HL-60 (cell line): ENCODE data around the gene FBXL14.

Source experiments
- DNase-seq, 2 experiments: peaks; one replicate each; pipeline ENCODE4 v3.0.0-alpha.2; 2010 to 2020; ENCODE audit warnings: low read depth in 1 of 2, low spot score in 1 of 2
- H3K27ac ChIP-seq: fragments of 250-450 bp; sonication (Bioruptor Pico); replicated peaks from 2 replicates; pipeline ENCODE4 v1.5.1; 2020; ENCODE audit warnings: mild to moderate bottlenecking, moderate library complexity
- H3K27me3 ChIP-seq: fragments of 250-450 bp; sonication (Bioruptor Pico); 2 replicates; pipeline ENCODE4 v1.5.1; 2021; ENCODE audit warnings: mild to moderate bottlenecking, moderate library complexity; ENCODE audit not compliant: insufficient read depth, poor library complexity, severe bottlenecking
- H3K4me3 ChIP-seq: replicated peaks from 2 replicates; pipeline ENCODE4 v1.5.1; 2011; ENCODE audit warnings: mild to moderate bottlenecking, control low read depth, low read length; ENCODE audit not compliant: insufficient read depth
- CTCF ChIP-seq: IDR thresholded peaks from one replicate; pipeline ENCODE4 v1.5.1; 2011; ENCODE audit warnings: low read length, control low read depth, inconsistent platforms; ENCODE audit not compliant: insufficient read depth
- GABPA ChIP-seq: IDR thresholded peaks from 2 replicates; pipeline ENCODE4 v1.6.1; 2012; ENCODE audit warnings: low read depth
- POLR2AphosphoS5 ChIP-seq: IDR thresholded peaks from 2 replicates; pipeline ENCODE4 v1.6.1; 2012; ENCODE audit warnings: low read depth
- REST ChIP-seq: IDR thresholded peaks from 2 replicates; pipeline ENCODE4 v1.6.1; 2012; ENCODE audit warnings: low read depth; ENCODE audit not compliant: insufficient replicate concordance
- SPI1 ChIP-seq: IDR thresholded peaks from 2 replicates; pipeline ENCODE4 v1.6.1; 2012; ENCODE audit warnings: low read depth, mild to moderate bottlenecking, borderline replicate concordance

Gene FBXL14

GRCh38 chr12:1532375-1533165 lies 61.8 kb downstream of the FBXL14 start:
- no peak for DNase-seq
- H3K27me3 ChIP-seq = peaks cover 56% of the 10 kb centered on the region
- H3K27ac ChIP-seq = no peak overlapping the region
- no peak overlapping the region for H3K4me3 ChIP-seq
- TF ChIP-seq GABPA (no peak), REST (no peak)

GRCh38 chr12:1531654-1532374 lies 62.6 kb downstream of the FBXL14 start:
- Histone ChIP-seq H3K27ac (no peak overlapping the region), H3K27me3 (peaks cover 59% of the 10 kb centered on the region), H3K4me3 (no peak overlapping the region)
- TF ChIP-seq SPI1 (no peak), POLR2AphosphoS5 (no peak), GABPA (no peak), REST (no peak), CTCF (no peak)
- no peak for DNase-seq

GRCh38 chr12:1531153-1531653 lies 63.2 kb downstream of the FBXL14 start:
- peaks cover 59% of the 10 kb centered on the region for H3K27me3 ChIP-seq
- no peak for TF ChIP-seq GABPA
- no peak for TF ChIP-seq POLR2AphosphoS5
- TF ChIP-seq SPI1 = no peak
- DNase-seq = no peak
- no peak overlapping the region for H3K4me3 ChIP-seq
- no peak overlapping the region for H3K27ac ChIP-seq

- TF ChIP-seq REST (no peak), CTCF (no peak), POLR2AphosphoS5 (no peak)
- Histone ChIP-seq H3K4me3 (no peak overlapping the region), H3K27me3 (peaks cover 60% of the 10 kb centered on the region), H3K27ac (no peak overlapping the region)
- no peak for DNase-seq
Observed at GRCh38 chr12:1530592-1531152, 63.7 kb downstream of the FBXL14 start.
